HepG2 (cell line): Measurements from ENCODE around the gene IFNLR1. TPM values are rescaled to one million over a fixed set of nuclear protein-coding genes. Genes with fewer than 3 reads are reported as not detected.

ENCODE experiments used
- CBX5 ChIP-seq: sonication (generic); formaldehyde crosslinking; IDR thresholded peaks from 2 replicates; pipeline ENCODE4 v1.4.0; 2020; ENCODE audit warnings: missing genetic modification reagents, borderline replicate concordance
- GABPB1 ChIP-seq: IDR thresholded peaks from 2 replicates; pipeline ENCODE4 v1.6.1; 2016; ENCODE audit warnings: mild to moderate bottlenecking, missing genetic modification reagents, moderate library complexity, missing compliant biosample characterization
- GFI1 ChIP-seq: sonication (generic); formaldehyde crosslinking; IDR thresholded peaks from 2 replicates; pipeline ENCODE4 v1.5.0; 2020; ENCODE audit warnings: missing genetic modification reagents, mild to moderate bottlenecking, borderline replicate concordance
- HNF4A ChIP-seq: sonication (generic); formaldehyde crosslinking; IDR thresholded peaks from 2 replicates; pipeline ENCODE4 v1.4.0; 2020; ENCODE audit warnings: missing genetic modification reagents
- HNF4G ChIP-seq, 2 experiments: sonication (generic) in 1 of 2; formaldehyde crosslinking in 1 of 2; IDR thresholded peaks; 2 replicates each; pipeline versions ENCODE4 v1.4.0 to v1.6.1; 2011 to 2020; ENCODE audit warnings: borderline replicate concordance in 2 of 2, low read depth in 2 of 2, mild to moderate bottlenecking in 2 of 2, low read length in 1 of 2, missing genetic modification reagents in 1 of 2, moderate library complexity in 1 of 2
- HOXA7 ChIP-seq: sonication (generic); formaldehyde crosslinking; IDR thresholded peaks from 2 replicates; pipeline ENCODE4 v1.8.1; 2022; ENCODE audit warnings: mild to moderate bottlenecking, missing genetic modification reagents, moderate library complexity
- LBX2 ChIP-seq: sonication (generic); formaldehyde crosslinking; IDR thresholded peaks from 2 replicates; pipeline ENCODE4 v1.5.0; 2020; ENCODE audit warnings: missing genetic modification reagents, mild to moderate bottlenecking, borderline replicate concordance
- MAFK ChIP-seq, 2 experiments: IDR thresholded peaks in 1 of 2; conservative IDR thresholded peaks in 1 of 2; 2 replicates each; pipeline ENCODE4 v1.6.1; 2011; ENCODE audit warnings: improper control_type of control experiment in 2 of 2, low read length in 2 of 2
- NFE2 ChIP-seq: sonication (generic); formaldehyde crosslinking; IDR thresholded peaks from 2 replicates; pipeline ENCODE4 v1.4.0; 2020; ENCODE audit warnings: missing genetic modification reagents
- NR2F1 ChIP-seq, 2 experiments: fragments of 450-650 bp in 1 of 2; formaldehyde crosslinking in 1 of 2; IDR thresholded peaks; 2 replicates each; pipeline versions ENCODE4 v1.5.0 to v1.6.1; 2016 to 2020; ENCODE audit warnings: mild to moderate bottlenecking in 1 of 2, missing compliant biosample characterization in 1 of 2, missing genetic modification reagents in 1 of 2, moderate library complexity in 1 of 2
- NR2F2 ChIP-seq: IDR thresholded peaks from 2 replicates; pipeline ENCODE4 v1.6.1; 2012; ENCODE audit warnings: low read depth, inconsistent platforms, borderline replicate concordance
- PAX8 ChIP-seq: sonication (generic); formaldehyde crosslinking; IDR thresholded peaks from 2 replicates; pipeline ENCODE4 v1.8.0; 2022; ENCODE audit warnings: mild to moderate bottlenecking, missing genetic modification reagents, borderline replicate concordance
- PBX2 ChIP-seq: IDR thresholded peaks from 2 replicates; pipeline ENCODE4 v1.6.1; 2016; ENCODE audit warnings: control low read depth
- RXRA ChIP-seq: sonication (generic); formaldehyde crosslinking; IDR thresholded peaks from 2 replicates; pipeline ENCODE4 v1.5.1; 2020; ENCODE audit warnings: missing genetic modification reagents
- ZNF143 ChIP-seq: sonication (generic); formaldehyde crosslinking; IDR thresholded peaks from 2 replicates; pipeline ENCODE4 v1.4.0; 2020; ENCODE audit warnings: missing genetic modification reagents
- ZNF639 ChIP-seq: conservative IDR thresholded peaks from 2 replicates; pipeline ENCODE4 v1.6.1; 2018; ENCODE audit warnings: missing genetic modification reagents
- ZNF768 ChIP-seq: sonication (generic); formaldehyde crosslinking; IDR thresholded peaks from 2 replicates; pipeline ENCODE4 v1.4.0; 2020; ENCODE audit warnings: missing genetic modification reagents
- polyA plus RNA-seq, 8 experiments: library from polyadenylated mRNA; depleted of rRNA in 3 of 8; stranded (reverse) in 7 of 8; unstranded in 1 of 8; fragments of >200 nt; fragmentation: Illumina TruSeq in 4 of 8; extraction: Trizol in 4 of 8; gene quantifications; 2 replicates each; pipeline versions ENCODE4 v1.2.1 to v1.2.3, GENCODE V29; 2011 to 2016; ENCODE audit warnings: low read depth in 4 of 8, missing spikeins in 1 of 8, mixed read lengths in 1 of 8; ENCODE audit not compliant: insufficient read depth in 1 of 8
- total RNA-seq, 5 experiments: library from RNA; depleted of rRNA; stranded (reverse); fragments of >200 nt; fragmentation: Illumina TruSeq; extraction: Trizol; gene quantifications; 2 replicates each; pipeline ENCODE4 v1.2.3, GENCODE V29; 2016; ENCODE audit warnings: low read depth in 1 of 5
- TF ChIP-seq, protein P1 (sequence below): sonication (generic); formaldehyde crosslinking; IDR thresholded peaks from 2 replicates; pipeline ENCODE4 v1.5.0; 2020; ENCODE audit warnings: mild to moderate bottlenecking, missing genetic modification reagents, borderline replicate concordance
- TF ChIP-seq, protein P2 (sequence below): sonication (generic); formaldehyde crosslinking; IDR thresholded peaks from 2 replicates; pipeline ENCODE4 v1.4.0; 2020; ENCODE audit warnings: missing genetic modification reagents
- TF ChIP-seq, protein P3 (sequence below): sonication (generic); IDR thresholded peaks from 2 replicates; pipeline ENCODE4 v1.6.1; 2016; ENCODE audit warnings: low read depth, borderline replicate concordance

IFNLR1 gene
- total and polyA plus RNA-seq, 2 of the 13 experiments (the other 11 are each of a cell fraction or from before 2014, with no cell fraction given) = 3.8 to 8.5 TPM

DNA sequence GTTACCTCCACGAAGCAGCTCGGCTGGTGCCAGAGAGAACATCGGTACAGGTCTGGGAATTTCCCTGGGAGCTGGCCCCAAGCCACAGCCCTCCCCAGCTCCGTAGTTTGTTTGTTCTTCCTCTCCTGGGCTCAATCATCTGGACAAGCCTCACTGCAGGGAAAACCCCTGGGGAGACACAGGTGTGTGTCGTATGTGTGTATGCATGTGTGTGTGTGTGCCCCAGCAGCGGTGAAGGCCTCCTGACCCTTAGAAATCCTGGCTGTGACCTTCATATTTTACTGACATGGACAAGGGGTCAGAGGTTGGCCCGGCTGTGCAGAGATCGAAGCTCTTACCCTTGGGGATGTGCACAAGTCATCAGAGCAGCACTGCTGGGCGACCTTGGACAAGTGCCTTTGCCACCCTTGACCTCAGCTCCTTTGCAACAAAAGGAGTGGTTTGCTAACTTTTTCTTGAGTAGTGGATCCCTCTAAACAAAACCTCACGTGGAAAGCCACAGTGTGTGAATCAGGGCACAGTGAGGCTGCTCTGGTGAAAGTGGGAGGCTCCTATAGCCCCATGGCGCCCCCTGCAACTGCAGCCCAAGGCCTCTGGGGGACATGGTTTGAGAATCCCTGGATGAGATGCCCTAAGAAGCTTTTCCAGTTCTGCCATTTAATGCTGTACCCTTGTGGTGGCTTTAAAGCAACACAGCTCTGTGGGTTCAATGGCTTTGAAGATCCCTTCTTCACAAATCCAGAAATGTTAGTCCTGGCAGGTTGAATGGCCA lies 31.9 kb downstream of the IFNLR1 start (continued):
- TF ChIP-seq, protein P1, sequence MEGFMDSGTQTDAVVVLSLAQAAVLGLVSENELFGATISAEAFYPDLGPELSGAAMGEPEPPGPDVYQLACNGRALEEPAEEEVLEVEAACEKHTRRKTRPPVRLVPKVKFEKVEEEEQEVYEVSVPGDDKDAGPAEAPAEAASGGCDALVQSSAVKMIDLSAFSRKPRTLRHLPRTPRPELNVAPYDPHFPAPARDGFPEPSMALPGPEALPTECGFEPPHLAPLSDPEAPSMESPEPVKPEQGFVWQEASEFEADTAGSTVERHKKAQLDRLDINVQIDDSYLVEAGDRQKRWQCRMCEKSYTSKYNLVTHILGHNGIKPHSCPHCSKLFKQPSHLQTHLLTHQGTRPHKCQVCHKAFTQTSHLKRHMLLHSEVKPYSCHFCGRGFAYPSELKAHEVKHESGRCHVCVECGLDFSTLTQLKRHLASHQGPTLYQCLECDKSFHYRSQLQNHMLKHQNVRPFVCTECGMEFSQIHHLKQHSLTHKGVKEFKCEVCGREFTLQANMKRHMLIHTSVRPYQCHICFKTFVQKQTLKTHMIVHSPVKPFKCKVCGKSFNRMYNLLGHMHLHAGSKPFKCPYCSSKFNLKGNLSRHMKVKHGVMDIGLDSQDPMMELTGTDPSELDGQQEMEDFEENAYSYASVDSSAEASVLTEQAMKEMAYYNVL = no peak
- TF ChIP-seq, protein P2, sequence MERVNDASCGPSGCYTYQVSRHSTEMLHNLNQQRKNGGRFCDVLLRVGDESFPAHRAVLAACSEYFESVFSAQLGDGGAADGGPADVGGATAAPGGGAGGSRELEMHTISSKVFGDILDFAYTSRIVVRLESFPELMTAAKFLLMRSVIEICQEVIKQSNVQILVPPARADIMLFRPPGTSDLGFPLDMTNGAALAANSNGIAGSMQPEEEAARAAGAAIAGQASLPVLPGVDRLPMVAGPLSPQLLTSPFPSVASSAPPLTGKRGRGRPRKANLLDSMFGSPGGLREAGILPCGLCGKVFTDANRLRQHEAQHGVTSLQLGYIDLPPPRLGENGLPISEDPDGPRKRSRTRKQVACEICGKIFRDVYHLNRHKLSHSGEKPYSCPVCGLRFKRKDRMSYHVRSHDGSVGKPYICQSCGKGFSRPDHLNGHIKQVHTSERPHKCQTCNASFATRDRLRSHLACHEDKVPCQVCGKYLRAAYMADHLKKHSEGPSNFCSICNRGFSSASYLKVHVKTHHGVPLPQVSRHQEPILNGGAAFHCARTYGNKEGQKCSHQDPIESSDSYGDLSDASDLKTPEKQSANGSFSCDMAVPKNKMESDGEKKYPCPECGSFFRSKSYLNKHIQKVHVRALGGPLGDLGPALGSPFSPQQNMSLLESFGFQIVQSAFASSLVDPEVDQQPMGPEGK (CRISPR knock-in tag) = peak; percentile 34; the same call in 1 of the 2 replicates
- TF ChIP-seq GFI1 (peak; percentile 49; the same call in 1 of the 2 replicates), PAX8 (CRISPR knock-in tag) (no peak), LBX2 (CRISPR knock-in tag) (no peak), ZNF639 (CRISPR knock-in tag) (no peak), ZNF143 (no peak), HOXA7 (no peak), MAFK (conservative IDR thresholded peaks at IDR 0.05 in 1 of 2, IDR thresholded peaks at IDR 0.05 in 1 of 2; ENCODE audit: low read length in 2 of 2) (no peak), RXRA (0 out of 2 replicates have a peak, but pooled peaks have one; percentile 19), ZNF768 (0 out of 2 replicates have a peak, but pooled peaks have one; percentile 14), CBX5 (no peak), NR2F1 (CRISPR knock-in tag; IDR thresholded peaks at IDR 0.05) (peak; percentile 76 to 77; a peak in 3 of 4 replicates), PBX2 (CRISPR knock-in tag) (no peak), HNF4A (peak; percentile 69), HNF4G (IDR thresholded peaks at IDR 0.05; ENCODE audit: borderline replicate concordance, low read depth, low read length) (0 out of 2 replicates have a peak, but pooled peaks have one; percentile 27), HNF4G (CRISPR knock-in tag; IDR thresholded peaks at IDR 0.05; ENCODE audit: borderline replicate concordance, low read depth) (no peak), NR2F2 (peak; percentile 82), GABPB1 (no peak), NFE2 (CRISPR knock-in tag) (no peak)
- TF ChIP-seq, protein P3, sequence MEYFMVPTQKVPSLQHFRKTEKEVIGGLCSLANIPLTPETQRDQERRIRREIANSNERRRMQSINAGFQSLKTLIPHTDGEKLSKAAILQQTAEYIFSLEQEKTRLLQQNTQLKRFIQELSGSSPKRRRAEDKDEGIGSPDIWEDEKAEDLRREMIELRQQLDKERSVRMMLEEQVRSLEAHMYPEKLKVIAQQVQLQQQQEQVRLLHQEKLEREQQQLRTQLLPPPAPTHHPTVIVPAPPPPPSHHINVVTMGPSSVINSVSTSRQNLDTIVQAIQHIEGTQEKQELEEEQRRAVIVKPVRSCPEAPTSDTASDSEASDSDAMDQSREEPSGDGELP = peak; percentile 18; the same call in 1 of the 2 replicates
